Activated naive CD4-positive, alpha-beta T cell treated with anti-CD3 and anti-CD28 coated beads, Interleukin-2, amount 50 U/mL, for 24 hours (primary cell): Measurements from ENCODE around the gene LRRK2.

Experiments used
- H3K27ac Mint-ChIP-seq: one replicate; pipeline ENCODE4 v1.8.0; 2021; ENCODE audit warnings: mild to moderate bottlenecking, mixed read lengths
- H3K27me3 Mint-ChIP-seq: one replicate; pipeline ENCODE4 v1.8.0; 2021; ENCODE audit warnings: mixed read lengths
- H3K36me3 Mint-ChIP-seq: one replicate; pipeline ENCODE4 v1.8.0; 2021; ENCODE audit warnings: mixed read lengths
- H3K4me1 Mint-ChIP-seq: one replicate; pipeline ENCODE4 v1.8.0; 2021; ENCODE audit warnings: mixed read lengths
- H3K4me3 Mint-ChIP-seq: one replicate; pipeline ENCODE4 v1.8.0; 2021; ENCODE audit warnings: mild to moderate bottlenecking, mixed read lengths
- H3K9me3 Mint-ChIP-seq: one replicate; pipeline ENCODE4 v1.8.0; 2021; ENCODE audit warnings: mixed read lengths

Gene LRRK2

DNA sequence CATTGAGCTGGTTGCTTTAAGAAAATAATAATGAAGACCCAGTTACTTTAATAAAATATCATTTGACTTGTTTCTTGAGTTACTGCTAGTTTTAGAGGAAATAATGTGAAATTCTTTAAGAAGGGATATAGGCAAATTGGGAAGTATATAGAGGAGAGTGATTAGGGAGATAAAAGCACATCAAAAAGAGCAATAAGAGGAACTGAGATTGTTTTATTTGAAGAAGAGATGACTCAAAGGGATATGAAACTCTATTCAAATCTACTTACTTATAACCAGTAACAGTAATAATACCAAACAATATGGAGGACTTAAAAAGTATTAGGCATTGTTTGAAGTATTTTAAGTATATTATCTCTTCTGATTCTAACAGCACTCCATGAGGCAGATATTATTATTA is 37.1 kb downstream of the LRRK2 start:
- H3K4me1 Mint-ChIP-seq = no peaks in the 10 kb centered on the region
- H3K27me3 Mint-ChIP-seq = no peaks in the 10 kb centered on the region
- no peaks in the 10 kb centered on the region for H3K36me3 Mint-ChIP-seq
- peaks cover 4% of the 10 kb centered on the region for H3K9me3 Mint-ChIP-seq
- no peak overlapping the region for H3K4me3 Mint-ChIP-seq
- H3K27ac Mint-ChIP-seq = no peak overlapping the region

DNA sequence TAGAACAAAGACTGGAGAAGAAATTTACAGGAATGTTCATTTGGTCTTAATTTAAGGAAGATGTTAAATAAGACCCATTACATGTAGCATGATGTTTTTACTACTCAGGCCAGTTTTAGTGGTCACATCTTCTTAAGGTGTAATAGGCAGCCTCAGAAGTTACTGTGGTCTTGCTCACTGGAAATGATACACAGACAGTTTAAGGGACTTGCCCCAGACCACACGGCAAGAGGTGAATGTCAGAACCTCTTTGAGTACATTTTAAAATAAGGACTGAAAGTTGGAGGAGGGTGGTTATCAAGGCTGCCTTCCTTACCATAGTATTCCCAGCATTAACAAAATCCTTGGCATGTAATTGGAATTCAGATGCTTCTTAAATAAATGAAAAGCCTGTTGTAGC is 37.9 kb downstream of the LRRK2 start:
- no peaks in the 10 kb centered on the region for H3K27me3 Mint-ChIP-seq
- no peak overlapping the region for H3K4me3 Mint-ChIP-seq
- no peaks in the 10 kb centered on the region for H3K4me1 Mint-ChIP-seq
- no peak overlapping the region for H3K27ac Mint-ChIP-seq
- no peaks in the 10 kb centered on the region for H3K36me3 Mint-ChIP-seq
- peaks cover 4% of the 10 kb centered on the region for H3K9me3 Mint-ChIP-seq

DNA sequence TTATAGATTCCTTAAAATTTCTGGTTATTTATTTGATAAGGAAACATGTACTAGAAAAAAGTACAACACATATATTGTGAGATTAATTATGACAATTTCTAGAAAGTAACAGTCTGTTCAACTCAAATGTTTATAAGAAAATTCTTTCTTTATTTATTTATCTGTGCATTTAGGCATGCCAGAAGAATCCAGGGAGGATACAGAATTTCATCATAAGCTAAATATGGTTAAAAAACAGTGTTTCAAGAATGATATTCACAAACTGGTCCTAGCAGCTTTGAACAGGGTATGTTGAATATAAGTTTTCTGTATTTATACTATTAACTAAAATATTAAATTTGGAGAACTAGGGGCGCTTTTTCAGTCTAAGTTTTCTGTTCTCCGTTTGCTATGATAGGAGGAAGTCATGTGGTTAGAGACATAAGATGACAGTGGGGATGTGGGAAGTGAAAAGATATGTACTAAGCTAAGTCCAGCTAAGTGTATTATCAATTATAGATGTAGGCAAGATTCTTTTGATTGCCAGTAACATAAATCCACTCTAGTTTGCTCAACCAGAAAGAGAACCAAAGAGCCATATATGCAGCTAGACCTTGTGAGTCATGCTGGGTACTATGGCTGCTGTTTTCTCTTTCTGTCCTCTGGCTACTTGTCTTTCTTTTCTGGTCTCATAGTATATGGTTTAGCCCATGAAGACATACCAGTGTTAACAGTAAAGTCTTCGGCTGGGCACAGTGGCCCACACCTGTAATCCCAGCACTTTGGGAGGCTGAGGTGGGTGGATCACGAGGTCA is 39.0 kb downstream of the LRRK2 start:
- Mint-ChIP-seq H3K36me3 (no peaks in the 10 kb centered on the region), H3K4me3 (no peak overlapping the region)

DNA sequence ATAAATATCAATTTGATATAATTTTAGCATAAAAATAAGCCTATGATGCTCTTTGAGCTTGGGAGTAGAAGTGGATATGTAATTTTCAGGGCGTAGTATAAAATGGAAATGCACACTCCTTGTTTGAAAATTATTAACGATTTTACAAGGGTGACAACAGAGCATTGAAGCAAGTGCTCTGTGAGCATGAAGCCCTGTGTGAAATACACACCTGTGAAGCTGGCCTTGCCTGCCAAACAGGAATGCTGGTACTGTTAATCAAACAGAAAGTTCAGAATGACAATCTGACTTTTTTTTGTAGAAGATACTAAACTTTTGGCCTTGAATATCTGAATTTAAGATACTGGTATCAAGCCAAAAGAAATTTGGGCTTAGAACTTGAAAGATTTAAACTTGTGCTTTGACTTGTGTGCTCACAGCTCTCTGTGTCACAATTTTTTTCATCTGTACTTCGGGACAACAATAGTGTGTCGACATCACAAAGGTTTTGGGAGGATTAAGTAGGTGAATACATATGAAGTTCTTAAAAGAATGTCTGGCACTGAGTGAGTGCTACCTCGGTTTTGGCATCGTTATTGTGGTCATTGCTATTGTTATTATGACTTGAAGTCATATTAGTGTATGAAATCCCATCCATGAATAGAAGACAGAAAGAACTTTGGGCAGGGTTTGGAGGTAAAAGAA is 47.3 kb downstream of the LRRK2 start:
- Mint-ChIP-seq H3K27ac (no peak overlapping the region), H3K4me3 (no peak overlapping the region), H3K27me3 (no peaks in the 10 kb centered on the region), H3K36me3 (no peaks in the 10 kb centered on the region), H3K4me1 (no peaks in the 10 kb centered on the region), H3K9me3 (no peaks in the 10 kb centered on the region)

More for the DNA sequence above, 39.0 kb downstream of the LRRK2 start:
- peaks cover 4% of the 10 kb centered on the region for H3K9me3 Mint-ChIP-seq
- H3K27me3 Mint-ChIP-seq = no peaks in the 10 kb centered on the region
- H3K27ac Mint-ChIP-seq = no peak overlapping the region
- no peaks in the 10 kb centered on the region for H3K4me1 Mint-ChIP-seq

DNA sequence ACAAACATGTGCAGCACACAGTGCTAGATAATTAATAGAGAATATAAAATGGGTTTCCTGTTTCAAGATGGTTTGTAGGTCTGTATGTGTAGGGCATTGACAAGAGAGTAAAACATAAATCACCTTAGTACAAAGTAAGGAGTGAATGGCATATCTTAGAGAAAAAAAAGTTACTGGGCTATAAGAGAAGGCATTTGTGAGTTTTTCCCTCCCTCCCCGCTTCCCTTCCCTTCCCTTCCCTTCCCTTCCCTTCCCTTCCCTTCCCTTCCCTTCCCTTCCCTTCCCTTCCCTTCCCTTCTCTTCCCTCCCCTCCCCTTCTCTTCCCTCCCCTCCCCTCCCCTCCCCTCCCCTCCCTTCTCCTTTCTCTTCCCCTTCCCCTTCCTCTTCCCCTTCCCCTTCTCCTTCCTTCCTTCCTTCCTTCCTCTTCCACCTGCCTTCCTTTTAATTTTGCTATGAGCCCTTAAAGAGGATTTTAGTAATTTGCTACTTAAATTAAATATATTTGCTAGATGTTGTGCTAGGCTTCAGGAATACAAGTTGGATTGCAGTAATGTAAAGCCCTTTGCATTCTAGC is 57.1 kb downstream of the LRRK2 start:
- H3K27me3 Mint-ChIP-seq = no peaks in the 10 kb centered on the region
- H3K4me3 Mint-ChIP-seq = no peak overlapping the region
- H3K9me3 Mint-ChIP-seq = no peaks in the 10 kb centered on the region
- no peak overlapping the region for H3K27ac Mint-ChIP-seq
- no peaks in the 10 kb centered on the region for H3K36me3 Mint-ChIP-seq
- H3K4me1 Mint-ChIP-seq = no peaks in the 10 kb centered on the region

DNA sequence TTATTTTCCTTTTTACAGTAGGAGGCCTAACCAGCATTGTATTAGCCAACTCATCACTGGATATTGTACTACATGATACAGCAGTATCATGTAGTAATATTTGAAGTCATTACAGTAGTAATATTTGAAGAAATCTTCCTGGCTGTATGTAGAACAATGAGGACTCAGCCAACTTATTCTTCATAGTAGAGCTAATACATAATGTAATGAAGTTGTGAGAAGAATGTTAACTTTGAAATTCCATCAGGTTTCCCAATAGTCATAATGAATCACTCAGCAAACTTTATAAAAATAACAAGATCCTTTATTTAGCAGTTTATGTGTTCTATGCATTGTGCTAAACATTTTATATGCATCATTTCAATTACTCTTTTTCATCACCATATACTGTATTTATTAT is 61.8 kb downstream of the LRRK2 start:
- no peaks in the 10 kb centered on the region for H3K36me3 Mint-ChIP-seq
- H3K9me3 Mint-ChIP-seq = peaks cover 7% of the 10 kb centered on the region
- H3K27ac Mint-ChIP-seq = no peak overlapping the region
- no peaks in the 10 kb centered on the region for H3K27me3 Mint-ChIP-seq
- H3K4me3 Mint-ChIP-seq = no peak overlapping the region
- no peaks in the 10 kb centered on the region for H3K4me1 Mint-ChIP-seq

DNA sequence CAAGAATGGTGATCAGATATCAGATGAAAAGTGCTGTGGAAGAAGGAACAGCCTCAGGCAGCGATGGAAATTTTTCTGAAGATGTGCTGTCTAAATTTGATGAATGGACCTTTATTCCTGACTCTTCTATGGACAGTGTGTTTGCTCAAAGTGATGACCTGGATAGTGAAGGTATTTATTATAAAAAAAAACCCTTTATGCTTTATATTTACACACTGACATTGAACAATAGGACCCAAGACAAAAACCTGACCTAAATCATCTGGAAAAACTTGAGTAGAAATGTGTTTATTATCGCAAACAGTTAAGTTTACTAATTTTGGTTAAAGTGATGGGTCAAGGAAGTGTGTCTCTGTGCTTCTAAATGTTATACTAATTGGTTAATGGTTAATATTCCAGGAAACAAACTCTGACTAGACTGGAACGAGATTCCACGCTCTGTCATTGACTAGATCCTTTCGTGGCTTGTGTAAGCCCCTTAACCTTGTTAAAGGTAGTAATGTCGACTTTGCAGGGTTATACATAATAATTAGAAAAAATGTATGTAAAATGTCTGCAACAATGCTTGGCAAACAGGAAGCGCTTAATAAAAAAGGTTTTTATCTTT is 62.7 kb downstream of the LRRK2 start:
- Mint-ChIP-seq H3K27ac (no peak overlapping the region), H3K27me3 (no peaks in the 10 kb centered on the region), H3K9me3 (peaks cover 7% of the 10 kb centered on the region), H3K36me3 (no peaks in the 10 kb centered on the region), H3K4me3 (no peak overlapping the region), H3K4me1 (no peaks in the 10 kb centered on the region)

DNA sequence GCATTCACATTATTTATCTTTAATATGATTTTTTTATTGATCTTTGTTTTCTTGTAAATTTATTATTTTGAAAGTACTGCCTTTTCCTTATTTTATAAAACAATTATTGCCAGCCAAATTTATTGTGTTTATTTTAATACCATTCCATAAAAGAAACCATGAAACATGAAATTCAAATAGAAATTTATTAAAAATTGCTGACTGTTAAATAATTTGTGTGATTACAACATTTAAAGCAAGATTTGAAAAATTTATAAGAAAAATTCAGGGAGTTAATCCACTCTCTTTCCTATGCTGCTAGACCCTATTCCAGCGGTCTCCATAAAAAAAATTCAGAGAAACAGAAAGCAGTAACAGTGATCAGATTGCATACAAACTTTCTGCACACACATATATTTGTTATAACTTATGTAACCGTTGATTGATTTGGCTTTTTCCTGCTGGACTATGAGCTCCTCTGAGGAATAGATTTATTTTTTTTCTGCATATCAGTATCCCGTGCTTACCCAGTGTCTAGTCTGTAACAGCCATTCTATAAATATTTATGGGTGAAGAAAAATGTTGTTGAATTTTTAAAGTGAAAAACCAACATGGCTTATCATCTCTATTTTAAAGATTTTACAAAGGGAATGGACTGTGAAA is 68.1 kb downstream of the LRRK2 start:
- no peak overlapping the region for H3K27ac Mint-ChIP-seq
- no peaks in the 10 kb centered on the region for H3K36me3 Mint-ChIP-seq
- peaks cover 7% of the 10 kb centered on the region for H3K9me3 Mint-ChIP-seq

DNA sequence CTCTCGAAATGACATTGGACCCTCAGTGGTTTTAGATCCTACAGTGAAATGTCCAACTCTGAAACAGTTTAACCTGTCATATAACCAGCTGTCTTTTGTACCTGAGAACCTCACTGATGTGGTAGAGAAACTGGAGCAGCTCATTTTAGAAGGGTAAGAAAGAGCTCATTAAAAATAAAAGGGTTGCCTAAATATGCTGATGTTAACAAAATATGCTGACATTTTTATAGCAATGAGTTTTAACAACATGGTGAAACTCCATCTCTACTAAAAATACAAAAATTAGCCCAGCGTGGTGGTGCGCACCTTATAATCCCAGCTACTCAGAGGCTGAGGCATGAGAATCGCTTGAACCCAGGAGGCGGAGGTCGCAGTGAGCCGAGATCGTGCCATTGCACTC is 73.5 kb downstream of the LRRK2 start:
- Mint-ChIP-seq H3K4me3 (no peak overlapping the region), H3K27ac (no peak overlapping the region), H3K9me3 (no peaks in the 10 kb centered on the region), H3K27me3 (no peaks in the 10 kb centered on the region), H3K4me1 (no peaks in the 10 kb centered on the region), H3K36me3 (no peaks in the 10 kb centered on the region)

More for the DNA sequence above, 68.1 kb downstream of the LRRK2 start:
- H3K4me3 Mint-ChIP-seq = no peak overlapping the region
- H3K27me3 Mint-ChIP-seq = no peaks in the 10 kb centered on the region
- H3K4me1 Mint-ChIP-seq = no peaks in the 10 kb centered on the region

DNA sequence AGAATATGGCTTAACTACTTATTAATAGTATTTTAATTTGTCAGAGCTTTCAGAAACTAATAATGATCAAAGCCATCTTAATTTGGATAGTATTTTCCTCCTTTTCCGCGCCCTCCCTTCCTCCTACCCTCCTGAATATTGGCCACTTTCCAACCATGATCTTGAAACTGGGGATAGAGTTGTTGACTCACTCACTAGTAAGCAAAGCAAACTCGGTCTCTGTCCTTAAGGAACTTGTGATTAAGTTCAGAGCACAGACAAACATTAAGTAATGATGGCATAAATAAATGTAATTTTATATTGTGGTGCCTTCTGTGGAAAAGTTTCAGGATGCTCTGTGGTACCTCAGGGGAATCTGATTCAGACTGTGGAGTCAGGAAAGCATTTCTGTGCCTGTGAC is 75.7 kb downstream of the LRRK2 start:
- no peaks in the 10 kb centered on the region for H3K4me1 Mint-ChIP-seq
- H3K4me3 Mint-ChIP-seq = no peak overlapping the region
- no peaks in the 10 kb centered on the region for H3K9me3 Mint-ChIP-seq
- no peaks in the 10 kb centered on the region for H3K36me3 Mint-ChIP-seq
- no peak overlapping the region for H3K27ac Mint-ChIP-seq
- no peaks in the 10 kb centered on the region for H3K27me3 Mint-ChIP-seq

DNA sequence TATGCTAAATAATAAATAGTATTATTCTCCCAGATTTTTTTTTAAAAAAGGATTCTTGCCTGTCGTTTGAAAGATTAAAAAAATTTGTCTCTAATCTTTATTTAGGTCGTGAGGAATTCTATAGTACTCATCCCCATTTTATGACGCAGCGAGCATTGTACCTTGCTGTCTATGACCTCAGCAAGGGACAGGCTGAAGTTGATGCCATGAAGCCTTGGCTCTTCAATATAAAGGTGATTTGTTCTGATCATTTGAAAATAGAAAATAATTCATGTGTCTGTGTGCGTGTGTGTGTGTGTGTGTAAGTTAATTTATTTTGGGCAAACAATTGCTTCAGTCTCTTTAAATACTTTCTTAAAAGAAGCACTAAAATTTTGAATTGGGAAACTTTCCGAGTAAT is 84.2 kb downstream of the LRRK2 start:
- H3K9me3 Mint-ChIP-seq = no peaks in the 10 kb centered on the region

DNA sequence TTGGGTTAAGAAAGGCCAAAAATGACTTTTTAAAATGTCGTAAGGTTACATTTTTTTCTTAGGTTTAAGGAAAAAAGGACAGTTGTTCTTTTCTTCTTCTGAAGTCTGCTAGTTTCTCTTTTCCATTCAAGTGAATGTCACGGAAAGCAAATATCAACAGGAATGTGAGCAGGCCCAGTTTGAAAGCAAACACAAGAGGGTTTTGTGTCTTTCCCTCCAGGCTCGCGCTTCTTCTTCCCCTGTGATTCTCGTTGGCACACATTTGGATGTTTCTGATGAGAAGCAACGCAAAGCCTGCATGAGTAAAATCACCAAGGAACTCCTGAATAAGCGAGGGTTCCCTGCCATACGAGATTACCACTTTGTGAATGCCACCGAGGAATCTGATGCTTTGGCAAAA is 85.4 kb downstream of the LRRK2 start:
- H3K27me3 Mint-ChIP-seq = no peaks in the 10 kb centered on the region
- H3K4me1 Mint-ChIP-seq = no peaks in the 10 kb centered on the region
- H3K4me3 Mint-ChIP-seq = no peak overlapping the region
- H3K9me3 Mint-ChIP-seq = no peaks in the 10 kb centered on the region
- no peaks in the 10 kb centered on the region for H3K36me3 Mint-ChIP-seq
- no peak overlapping the region for H3K27ac Mint-ChIP-seq

More for the DNA sequence above, 84.2 kb downstream of the LRRK2 start:
- Mint-ChIP-seq H3K36me3 (no peaks in the 10 kb centered on the region), H3K4me1 (no peaks in the 10 kb centered on the region), H3K27me3 (no peaks in the 10 kb centered on the region), H3K27ac (no peak overlapping the region), H3K4me3 (no peak overlapping the region)

DNA sequence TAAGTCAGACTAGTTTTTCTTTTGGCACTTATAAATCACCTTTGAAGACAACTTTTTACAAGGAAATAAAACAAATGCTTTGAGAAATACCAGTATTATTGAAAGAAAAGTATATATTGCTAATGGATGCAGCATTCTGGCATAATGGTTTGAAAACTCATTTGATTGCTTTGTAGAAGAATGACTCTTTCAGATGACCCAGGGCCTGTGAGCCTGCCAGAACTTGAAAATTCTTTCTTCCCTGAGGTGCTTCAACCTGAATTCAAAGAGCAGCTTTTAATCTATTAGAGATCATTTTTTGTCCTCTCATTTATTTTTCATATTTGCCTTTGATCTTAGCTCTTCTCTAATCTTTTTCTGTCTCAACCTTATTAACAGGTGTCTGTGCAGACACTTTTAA is 87.4 kb downstream of the LRRK2 start:
- no peaks in the 10 kb centered on the region for H3K27me3 Mint-ChIP-seq
- H3K36me3 Mint-ChIP-seq = no peaks in the 10 kb centered on the region
- H3K4me1 Mint-ChIP-seq = no peaks in the 10 kb centered on the region
- no peak overlapping the region for H3K27ac Mint-ChIP-seq
- no peak overlapping the region for H3K4me3 Mint-ChIP-seq
- no peaks in the 10 kb centered on the region for H3K9me3 Mint-ChIP-seq

DNA sequence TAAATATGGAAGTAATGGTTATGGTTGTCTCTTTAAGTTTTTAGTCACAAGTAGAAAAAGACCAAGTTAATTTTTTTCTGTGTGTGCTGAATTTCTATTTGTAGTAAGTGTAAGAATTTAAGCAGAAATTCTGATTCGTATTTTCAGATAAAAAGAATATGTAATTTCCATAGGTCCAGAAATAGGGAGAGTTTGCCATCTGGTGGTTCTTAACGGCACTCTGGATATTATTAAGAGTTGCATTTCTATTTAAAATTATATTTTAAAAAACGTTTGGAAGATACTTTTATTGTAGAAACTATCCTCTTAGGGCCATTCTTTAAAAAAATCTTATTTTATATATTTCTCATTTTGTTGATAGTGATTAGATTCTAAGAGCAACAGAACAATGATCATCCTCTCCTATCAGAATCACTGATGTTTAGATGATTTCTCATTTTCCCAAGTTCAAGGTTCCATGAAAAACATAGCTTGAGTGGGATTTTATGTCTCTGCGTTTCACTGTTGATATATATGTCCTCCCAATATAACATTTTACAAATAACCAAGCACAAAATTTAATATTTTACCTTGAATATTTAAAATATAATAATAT is 88.3 kb downstream of the LRRK2 start:
- Mint-ChIP-seq H3K9me3 (no peaks in the 10 kb centered on the region), H3K36me3 (no peaks in the 10 kb centered on the region), H3K4me1 (no peaks in the 10 kb centered on the region), H3K4me3 (no peak overlapping the region), H3K27me3 (no peaks in the 10 kb centered on the region), H3K27ac (no peak overlapping the region)

DNA sequence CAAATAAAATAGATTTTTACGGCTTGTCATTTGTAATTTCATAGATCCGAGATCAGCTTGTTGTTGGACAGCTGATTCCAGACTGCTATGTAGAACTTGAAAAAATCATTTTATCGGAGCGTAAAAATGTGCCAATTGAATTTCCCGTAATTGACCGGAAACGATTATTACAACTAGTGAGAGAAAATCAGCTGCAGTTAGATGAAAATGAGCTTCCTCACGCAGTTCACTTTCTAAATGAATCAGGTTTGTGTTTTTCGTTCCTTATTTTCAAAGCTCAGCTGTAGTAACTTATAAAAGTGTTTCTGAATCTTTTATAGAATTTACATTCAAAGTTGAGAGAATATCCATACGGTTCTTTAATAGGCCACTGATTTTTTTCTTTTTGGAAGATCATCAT is 89.1 kb downstream of the LRRK2 start:
- Mint-ChIP-seq H3K27me3 (no peaks in the 10 kb centered on the region), H3K36me3 (no peaks in the 10 kb centered on the region), H3K27ac (no peak overlapping the region), H3K4me3 (no peak overlapping the region), H3K4me1 (no peaks in the 10 kb centered on the region), H3K9me3 (no peaks in the 10 kb centered on the region)
